HG03432 (cell line): ENCODE measurements around the gene AGXT.

ENCODE experiments used
- ATAC-seq: cut with Tn5 transposase; IDR thresholded peaks from one replicate; pipeline ENCODE4 v1.9.1; 2021; ENCODE audit warnings: mild to moderate bottlenecking, moderate library complexity; ENCODE audit not compliant: unreplicated experiment

Gene AGXT

DNA sequence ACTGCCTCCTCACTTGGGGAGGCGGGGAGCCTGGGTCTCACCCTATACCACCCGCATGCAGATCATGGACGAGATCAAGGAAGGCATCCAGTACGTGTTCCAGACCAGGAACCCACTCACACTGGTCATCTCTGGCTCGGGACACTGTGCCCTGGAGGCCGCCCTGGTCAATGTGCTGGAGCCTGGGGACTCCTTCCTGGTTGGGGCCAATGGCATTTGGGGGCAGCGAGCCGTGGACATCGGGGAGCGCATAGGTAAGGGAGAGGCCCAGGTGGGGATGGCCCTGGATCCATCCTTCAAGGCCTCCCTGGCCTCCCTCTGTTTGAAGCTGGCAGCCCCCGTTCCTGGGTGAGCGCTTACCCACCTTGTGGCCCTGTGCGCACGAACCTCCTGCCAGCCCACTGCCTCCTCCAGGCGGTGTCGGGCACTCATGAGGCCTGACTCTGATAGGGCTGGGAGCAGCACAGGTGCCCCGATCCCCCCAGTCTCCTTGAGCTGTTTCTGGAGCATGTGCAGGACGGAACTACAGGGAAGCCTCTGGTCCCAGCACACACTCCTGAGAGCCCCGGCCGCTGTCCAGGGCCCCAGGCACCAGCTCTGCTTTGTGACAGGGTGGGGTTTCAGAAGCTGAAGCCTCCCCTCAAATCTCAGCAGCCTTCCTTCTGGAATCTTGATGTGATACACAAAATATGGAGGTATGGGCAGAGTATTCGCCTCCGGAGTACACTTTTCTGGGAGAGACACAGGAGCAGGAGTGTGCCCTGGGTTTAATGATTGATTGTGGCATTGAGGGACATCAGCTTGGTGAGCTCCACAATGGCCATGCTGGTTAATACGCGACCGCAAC lies 708 bp downstream of the AGXT start:
- ATAC-seq, result no peak

DNA sequence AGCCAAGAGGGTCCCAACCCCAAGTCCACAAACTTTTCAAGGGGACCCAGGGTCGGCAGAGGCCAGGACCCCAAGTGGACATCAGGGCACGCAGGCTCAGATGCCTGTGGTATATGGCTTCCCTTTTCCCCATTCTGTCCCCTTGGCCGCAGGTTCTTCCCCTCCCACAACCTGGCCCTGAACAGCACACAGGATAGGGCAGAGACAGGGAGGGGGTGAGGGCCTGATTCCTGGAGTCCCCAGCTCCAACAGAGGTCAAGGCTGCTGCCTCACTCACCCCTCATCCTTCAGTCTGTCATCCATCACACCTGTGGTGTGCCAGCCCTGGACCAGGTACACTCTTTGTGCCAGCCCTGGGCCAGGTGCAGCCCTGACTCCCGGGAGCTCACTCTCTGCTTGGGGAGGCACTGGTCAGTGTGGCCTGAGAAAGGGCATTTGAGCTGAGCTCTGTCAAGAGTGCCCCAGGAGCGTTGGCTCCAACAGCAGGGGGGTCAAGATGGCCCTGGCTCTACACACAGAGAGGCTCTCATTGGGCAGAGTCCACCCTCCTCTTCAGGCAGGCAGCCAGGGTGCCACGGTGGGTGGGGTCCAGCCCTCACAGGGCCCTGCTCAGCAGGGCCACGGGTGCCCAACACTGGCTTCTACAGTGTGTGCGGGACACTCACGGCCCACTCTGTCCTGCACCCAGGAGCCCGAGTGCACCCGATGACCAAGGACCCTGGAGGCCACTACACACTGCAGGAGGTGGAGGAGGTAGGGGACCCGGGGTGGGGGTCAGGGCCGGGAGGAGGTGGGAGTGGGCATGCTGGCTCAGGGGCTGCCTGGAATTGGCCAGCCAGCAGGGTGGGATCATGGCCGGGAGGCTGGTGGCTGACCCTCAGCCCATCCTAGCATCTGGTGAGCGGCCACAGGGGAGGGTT lies 1.6 kb downstream of the AGXT start:
- no peak for ATAC-seq

DNA sequence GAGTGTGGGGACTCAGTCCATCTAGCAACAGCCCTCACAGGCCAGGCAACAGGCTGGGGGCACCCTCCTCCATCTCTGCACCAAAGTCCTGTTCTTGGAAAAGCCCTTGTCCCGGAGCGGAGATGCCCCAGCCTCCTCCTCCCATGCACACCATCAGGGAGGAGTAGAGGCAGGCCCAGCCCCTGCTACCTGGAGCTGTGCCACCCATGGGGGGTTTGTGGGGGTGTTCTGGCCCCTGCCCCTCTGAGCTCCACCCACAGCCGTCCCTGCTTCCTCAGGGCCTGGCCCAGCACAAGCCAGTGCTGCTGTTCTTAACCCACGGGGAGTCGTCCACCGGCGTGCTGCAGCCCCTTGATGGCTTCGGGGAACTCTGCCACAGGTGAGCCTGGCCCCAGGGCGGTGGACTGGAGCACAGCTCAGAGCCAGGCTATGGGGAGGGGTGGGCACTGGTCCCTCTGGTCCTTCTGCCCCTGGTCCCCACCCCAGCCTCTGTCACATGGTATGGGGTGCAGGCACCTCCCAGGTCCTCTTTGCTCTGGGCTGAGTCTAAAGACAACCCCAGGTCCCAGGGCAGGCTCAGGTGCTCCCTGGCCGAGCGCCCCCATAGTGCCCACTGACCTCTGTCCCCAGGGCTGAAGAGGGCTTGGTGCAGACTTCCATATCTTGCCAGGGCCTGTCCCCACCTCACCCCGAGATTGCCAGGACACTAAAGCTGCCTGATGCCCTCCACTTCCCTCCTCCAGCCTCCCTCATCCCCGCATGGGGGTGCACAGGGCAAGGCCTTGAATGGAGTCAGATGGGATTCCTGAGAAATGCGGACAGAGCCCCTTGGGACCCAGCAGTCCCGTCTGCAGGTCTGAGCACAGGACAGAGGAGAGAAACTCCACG lies 2.7 kb downstream of the AGXT start:
- ATAC-seq, result no peak

DNA sequence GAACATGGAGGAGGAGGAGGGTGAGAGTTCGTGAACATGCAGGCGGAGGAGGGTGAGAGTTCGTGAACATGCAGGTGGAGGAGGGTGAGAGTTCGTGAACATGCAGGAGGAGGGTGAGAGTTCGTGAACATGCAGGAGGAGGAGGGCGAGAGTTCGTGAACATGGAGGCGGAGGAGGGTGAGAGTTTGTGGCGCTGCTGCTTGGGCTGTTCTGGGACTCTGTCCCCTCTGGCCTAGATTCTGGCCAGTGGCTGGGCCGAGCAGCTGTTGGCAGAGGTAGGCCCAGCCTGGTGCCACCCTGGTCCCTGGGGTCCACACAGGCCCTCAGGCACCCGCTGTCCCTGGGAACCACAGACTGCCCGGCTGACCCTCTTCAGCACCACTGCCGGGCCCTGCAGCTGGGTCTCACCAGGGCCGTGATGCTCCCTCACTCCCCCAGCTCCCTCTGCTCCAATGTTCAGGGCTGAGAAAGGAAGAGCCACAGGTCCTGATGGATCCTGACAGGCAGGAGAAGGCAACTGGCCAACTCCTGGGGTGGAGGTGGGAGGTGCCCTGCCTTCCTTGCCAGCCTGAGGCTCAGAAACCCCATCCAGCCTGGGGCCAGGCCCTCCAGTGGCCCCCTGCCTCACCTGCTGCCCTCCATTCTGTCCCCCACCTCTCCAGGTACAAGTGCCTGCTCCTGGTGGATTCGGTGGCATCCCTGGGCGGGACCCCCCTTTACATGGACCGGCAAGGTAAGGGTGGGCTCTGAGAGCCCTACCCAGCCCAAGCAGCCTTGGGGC lies 3.9 kb downstream of the AGXT start:
- ATAC-seq, result no peak

DNA sequence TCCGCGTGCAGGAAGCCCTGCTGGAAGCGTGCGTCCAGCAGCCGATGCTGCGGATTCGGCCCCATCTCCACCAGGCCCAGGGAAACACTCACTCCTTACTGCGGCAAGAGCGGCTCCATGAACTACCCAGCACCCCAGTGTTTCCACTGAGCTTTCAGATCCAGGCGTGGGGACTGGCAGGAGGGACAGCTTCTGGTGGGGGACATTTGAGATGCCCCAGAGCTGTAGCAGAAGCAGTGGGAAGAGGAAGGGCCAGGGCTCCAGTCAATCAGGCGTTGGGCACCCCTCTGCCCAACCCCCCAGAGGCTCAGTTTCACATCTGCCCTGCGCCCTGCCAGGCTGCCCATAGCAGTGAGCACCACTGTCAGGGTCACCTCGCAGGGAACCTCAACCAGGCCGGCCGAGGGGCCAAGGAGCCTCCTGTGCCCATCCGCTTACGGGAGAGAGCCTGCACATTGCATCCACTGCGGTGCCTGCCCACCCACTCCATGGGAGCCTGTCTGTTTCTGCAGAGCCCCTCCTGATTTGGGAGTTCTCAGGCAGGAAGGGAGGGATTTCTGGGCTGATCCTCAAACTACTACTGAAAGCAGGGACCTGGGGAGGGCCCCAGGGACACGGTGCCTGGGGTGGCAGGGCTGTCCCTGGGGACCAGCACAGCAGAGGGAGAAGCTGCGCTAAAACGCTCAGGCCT lies 4.6 kb downstream of the AGXT start:
- ATAC-seq, result no peak

DNA sequence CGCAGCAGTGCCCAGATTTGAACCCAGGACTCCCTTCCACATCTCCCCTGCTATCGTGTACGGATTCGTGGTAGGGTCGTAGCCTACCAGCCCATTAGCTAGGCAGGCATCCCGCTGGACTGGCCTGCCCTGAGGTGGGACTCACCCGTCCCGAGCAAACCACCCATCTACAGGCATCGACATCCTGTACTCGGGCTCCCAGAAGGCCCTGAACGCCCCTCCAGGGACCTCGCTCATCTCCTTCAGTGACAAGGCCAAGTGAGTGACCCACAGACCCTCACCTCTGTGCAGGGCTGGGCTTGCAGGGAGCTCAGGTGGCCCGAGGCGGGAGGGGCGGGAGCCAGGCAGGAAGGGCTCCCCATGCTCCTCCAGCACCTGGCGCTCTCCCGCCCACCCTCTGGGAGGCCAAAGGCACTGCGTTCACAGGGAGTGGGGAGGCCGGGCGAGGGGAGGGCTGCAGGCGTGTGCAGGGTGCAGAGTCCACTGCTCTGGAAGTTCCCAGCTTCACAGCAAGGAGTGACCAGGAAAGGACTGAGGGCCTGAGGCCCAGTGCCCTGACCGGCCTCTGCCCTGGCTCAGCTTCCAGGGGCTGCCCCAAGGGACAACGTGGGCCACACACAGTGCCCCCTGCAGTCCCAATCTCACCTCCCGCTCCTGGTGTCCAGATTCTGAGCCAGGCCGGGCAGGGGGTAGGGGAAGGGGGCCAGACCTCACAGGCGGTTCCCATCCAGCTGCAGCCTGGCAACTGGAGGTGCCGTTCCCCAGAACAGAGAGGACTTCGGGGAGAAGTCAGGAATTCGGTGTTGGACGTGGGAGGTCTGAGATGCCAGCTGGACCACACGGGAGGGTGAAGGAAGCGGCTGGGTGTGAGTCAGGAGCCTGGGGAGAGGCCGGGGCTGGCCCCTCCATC lies 5.4 kb downstream of the AGXT start:
- no peak for ATAC-seq

DNA sequence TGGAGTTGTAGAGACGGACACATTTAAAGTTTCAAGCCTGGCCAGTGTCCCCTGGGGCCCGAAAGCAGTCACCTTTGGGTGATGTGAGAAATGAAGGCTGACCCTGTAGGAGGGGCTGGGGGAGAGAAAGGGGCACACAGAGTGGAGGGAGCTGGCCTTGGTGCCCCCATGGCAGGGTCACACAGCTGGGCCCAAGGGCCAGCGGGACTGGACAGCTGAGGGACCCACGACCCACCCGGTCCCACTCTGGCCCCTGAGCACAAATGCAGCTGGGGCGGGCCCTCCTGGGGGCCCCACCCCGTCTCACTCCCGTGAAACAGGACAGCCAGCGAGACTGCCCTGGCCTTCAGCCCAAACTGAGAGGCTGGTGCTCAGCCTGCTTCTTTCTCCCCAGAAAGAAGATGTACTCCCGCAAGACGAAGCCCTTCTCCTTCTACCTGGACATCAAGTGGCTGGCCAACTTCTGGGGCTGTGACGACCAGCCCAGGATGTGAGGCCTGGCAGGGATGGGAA lies 6.1 kb downstream of the AGXT start:
- no peak for ATAC-seq

DNA sequence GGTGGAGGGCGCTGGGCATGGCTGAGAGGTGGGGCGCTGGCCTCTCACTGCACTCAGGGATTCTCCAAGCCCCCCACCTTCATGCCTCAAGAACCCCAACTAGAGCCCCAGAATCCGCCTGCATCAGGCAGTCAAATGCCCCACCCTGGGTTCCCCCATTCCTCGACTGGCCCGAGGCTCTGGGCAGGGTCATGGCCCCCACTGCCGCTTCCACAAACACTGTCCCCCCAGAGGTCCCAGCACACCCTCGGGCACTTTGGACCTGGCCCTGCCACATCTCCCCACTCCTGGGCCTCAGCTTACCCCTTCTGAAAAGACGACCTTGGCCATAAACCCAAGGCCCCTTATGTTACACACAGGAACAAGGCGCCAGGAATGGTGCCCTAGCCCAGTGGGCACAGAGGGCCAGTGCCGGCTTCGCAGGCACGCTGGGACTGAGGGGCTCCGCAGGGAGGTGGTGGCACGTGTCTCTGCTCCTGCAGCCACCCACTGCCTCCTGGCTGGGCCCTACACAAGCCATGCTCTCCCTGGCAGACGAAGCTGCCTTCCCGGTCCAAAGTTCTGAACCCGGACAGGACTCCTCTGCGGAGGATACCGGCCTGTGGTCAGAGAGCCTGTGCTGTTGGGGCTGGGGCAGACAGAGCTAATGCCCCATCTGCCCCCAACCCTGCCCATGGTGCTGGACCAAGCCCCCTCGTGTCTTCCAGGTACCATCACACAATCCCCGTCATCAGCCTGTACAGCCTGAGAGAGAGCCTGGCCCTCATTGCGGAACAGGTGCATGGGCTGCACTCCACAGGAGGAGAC lies 6.8 kb downstream of the AGXT start:
- ATAC-seq, result no peak

DNA sequence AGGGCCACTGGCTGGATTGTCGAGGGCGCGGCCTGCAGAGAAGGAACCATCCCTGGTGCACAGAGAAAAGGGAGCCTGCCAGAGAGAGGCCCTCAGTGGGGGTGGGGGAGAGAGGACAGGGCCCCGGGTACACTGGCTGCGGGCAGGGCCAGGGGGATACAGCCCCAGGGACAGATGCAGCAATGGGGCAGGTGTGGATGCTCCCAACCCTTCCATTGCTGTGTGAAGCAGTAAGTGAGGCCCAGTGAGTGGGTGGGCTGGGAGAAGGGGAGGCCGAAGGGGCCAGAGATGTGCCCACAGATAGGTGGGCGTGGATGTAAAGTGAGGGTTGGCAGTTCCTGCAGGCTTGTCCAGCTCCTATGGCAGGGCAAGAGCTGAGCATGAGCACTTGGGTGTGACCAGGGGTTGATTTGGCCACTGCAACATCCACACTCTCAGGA lies 7.4 kb downstream of the AGXT start:
- ATAC-seq, result no peak

DNA sequence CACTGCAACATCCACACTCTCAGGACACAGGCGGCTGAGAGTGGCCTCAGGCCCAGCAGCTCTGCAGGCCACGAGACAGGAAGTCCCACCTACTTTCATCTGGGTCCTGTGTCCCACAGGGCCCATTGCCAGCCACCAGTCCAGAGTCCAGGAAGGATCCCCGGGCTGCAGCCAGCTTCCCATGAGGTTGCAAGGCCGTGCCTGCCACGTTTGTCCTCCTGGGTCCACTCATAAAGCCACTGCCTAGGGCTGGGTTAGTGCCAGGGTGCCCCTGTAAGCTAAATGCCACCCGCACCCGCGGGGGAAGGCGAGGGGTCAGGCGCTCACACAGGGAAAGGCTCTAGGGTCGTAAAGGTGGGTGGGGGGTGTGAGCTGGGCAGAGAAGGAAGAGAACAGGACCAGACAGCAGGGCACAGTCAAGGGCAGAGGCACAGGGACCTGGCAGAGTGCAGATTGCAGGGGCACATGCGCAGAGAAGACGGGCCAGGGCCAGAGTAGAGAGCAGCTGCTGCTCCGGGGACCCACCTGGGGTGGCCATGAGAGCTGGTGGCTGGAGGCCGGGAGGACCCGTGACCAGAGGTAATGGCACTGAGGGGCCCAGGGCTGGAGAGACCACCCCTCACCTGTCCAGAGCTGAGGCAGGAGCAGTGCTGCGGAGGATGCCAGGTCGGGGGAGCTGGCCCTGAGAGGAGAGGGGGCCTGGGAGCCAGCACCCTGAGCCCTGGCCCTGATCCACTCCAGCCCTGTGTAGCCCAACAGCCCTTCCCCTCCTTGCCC lies 8.0 kb downstream of the AGXT start:
- ATAC-seq, result no peak

DNA sequence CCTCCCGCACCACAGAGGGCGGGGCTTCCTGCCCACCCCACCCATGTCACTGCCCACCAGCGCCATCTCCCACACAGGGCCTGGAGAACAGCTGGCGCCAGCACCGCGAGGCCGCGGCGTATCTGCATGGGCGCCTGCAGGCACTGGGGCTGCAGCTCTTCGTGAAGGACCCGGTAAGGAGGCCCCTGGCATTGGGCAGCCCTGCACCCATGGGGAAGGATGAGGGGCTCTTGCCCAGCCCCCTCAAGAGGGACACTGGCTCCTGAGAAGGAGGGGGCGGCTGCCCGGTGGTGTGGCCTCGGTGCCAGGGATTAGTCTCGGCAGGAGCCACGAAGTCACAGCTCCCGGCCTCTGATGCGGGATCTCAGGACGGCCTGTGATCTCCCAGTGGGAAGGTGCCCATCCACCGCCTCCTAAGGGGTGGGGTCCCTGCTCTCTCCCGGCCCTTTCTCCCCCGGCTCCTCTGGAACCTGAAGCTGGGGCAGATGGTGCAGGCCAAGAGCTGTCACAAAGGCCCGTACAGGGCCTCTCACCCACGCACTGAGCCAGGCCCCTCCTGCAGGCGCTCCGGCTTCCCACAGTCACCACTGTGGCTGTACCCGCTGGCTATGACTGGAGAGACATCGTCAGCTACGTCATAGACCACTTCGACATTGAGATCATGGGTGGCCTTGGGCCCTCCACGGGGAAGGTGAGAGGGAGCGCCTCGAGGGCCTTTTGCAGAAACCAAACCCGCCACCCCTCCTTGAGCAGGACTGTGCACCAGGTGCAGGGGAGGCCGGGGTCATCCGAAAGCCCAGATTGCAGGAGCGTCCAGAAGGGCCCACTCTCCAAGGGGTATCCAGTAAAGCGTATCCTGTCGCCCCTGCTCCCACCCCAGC lies 9.1 kb downstream of the AGXT start:
- ATAC-seq, result no peak

DNA sequence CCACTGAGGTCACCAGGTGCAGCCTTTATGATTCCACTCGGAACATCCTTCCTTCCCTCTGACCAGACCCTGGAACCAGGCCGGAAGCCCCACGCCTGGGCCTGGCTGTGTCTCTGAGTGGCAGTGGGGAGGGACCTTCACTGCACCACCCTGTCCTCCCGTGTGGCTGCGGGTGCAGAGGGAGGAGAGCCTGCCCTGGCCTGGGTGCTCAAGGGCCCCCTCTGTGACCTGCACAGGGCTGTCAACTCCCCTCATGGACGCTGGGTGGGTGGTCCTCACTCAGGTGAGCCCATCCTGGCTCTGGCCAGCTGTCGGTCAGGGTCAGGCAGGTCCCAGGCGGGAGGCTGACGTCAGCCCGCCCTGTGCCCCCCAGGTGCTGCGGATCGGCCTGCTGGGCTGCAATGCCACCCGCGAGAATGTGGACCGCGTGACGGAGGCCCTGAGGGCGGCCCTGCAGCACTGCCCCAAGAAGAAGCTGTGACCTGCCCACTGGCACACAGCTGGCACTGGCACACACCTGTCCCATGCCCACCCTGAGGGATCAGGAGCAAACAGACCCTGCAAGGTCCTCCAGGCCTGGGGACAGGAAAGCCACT lies 9.8 kb downstream of the AGXT start:
- no peak for ATAC-seq

DNA sequence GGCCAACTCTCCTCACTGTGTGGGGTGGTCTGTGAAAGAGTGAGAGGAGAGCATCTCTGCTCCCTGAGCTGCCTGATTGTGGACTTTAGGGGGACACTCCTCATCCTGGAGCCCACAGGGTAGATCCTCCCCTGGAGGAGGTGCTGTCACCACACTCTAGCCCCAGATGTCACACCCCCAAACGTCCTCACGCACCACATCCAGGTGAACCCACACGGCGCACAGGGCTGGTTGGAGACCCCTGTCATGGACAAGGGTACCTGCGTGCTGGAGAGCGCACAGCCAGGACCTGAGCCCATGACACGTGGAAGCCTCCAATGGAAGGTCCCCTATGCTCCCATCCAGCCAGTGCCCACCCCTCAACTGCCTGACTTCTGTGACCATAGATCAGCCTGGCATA lies 10.5 kb downstream of the AGXT start:
- ATAC-seq, result no peak

DNA sequence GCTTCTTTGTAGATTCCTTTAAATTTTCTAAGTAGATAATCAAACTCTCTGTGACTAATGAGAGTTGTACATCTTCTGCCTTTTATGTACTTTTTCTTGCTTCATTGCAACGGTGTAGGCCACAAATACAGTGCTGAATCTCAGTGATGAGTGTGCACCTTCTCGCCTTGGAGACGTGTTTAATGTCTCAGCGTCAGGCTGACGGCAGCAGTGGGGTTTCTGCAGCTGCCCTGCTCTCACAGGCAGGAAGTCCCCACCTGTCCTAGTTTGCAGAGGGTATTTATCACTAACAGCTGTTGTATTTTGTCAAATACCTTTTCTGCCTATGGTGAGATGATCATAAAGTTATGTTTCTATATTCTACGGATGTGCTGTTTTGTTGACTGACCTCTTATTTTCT lies 13.3 kb downstream of the AGXT start:
- ATAC-seq, result no peak

DNA sequence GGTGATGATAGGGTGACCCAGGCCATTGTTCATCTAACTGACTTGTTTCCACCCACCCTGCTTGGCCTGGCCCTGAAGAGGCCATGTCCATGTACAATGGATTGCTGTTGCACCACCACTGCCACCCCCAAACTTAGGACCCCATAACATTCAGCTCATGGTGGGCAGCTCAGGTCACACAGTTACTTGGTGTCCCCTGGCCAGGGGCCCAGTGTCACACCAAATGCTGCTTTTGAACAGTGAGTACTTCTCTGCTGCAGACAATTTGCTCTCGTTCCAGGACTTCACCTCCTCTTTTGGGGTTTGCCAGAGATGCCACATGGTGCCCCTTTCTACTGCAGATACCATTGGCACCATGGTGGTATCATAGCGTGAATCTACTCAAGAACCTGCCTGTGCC lies 15.6 kb downstream of the AGXT start:
- ATAC-seq, result no peak
